ENCODE data around the gene KLRC1. TPM values are rescaled to one million over a fixed set of nuclear protein-coding genes. Genes with fewer than 3 reads are reported as not detected.

KLRC1 gene
- 10 to 100 TPM in 1 of 5 donors, 1 to 10 TPM in 3, not detected in 1; 1.2 to 11.3 (median 3.2) TPM for total RNA-seq
- polyA plus RNA-seq = 1 to 10 TPM in 1 of 3 donors, under 1 TPM in 2; 0.50 to 5.3 (median 0.58) TPM
- long read RNA-seq, donor 1 = 0 reads
- long read RNA-seq, donor 2, partial matches to known transcripts = 0 of 1 reads
- long read RNA-seq, donor 2, other reads (novel, unspliced or antisense) = 0 of 1 reads
- long read RNA-seq, donor 3 = 0 reads
- long read RNA-seq, donor 4 = 0 reads
- long read RNA-seq, donor 5 = 0 reads
- long read RNA-seq, donor 6 = 0 reads
- long read RNA-seq, donor 7, partial matches to known transcripts = 0 of 1 reads
- long read RNA-seq, donor 7, other reads (novel, unspliced or antisense) = 0 of 1 reads
- long read RNA-seq, donor 8 = 0 reads
- long read RNA-seq, donor 9 = 0 reads
- long read RNA-seq, donor 10 = 0 reads

DNA sequence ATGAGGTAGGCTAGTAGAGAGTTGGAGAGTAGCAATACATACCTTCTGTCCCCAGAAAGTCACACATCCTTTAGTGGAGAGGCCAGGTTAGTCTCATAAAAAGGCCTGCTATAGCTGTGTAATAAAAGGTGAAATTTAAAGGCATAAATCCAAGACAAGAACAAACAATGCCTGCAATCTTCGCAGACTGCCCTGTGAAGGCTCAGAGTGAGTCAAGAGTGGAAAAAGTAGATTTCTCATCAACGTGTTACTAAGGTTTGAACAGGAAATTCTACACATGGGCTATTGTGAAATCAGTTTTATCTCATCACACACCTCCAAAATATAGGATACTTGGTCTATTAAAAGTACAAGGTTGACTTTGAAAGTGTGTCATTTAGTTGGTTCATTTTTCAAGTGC is at the start of gene KLRC1:
KLRC1 (minus strand) TSS at position 222 of the 400 bp plus-strand sequence. CDS start 2,221 bp downstream, outside the sequence.
- H3K9me3 ChIP-seq = peaks cover 0 to 26% (median 17%) of the 10 kb centered on the region in 4 donors
- WGBS, 5 donors = 45 to 55% (median 50%) methylated on average over 2 of the region's 2 CpGs
- no peak for DNase-seq
- no peaks in the 10 kb centered on the region for H3K27me3 ChIP-seq
- H3K4me3 ChIP-seq = no peak within 1 kb of the TSS
- H3K36me3 ChIP-seq = no peaks in the 10 kb centered on the region
- no peaks in the 10 kb centered on the region for H3K4me1 ChIP-seq
- intact Hi-C loops (cut with DNase I; ENCODE audit: low total_unique reads) = no loop called here
- H3K27ac ChIP-seq = no peak within 1 kb of the TSS
- TF ChIP-seq, protein P1, sequence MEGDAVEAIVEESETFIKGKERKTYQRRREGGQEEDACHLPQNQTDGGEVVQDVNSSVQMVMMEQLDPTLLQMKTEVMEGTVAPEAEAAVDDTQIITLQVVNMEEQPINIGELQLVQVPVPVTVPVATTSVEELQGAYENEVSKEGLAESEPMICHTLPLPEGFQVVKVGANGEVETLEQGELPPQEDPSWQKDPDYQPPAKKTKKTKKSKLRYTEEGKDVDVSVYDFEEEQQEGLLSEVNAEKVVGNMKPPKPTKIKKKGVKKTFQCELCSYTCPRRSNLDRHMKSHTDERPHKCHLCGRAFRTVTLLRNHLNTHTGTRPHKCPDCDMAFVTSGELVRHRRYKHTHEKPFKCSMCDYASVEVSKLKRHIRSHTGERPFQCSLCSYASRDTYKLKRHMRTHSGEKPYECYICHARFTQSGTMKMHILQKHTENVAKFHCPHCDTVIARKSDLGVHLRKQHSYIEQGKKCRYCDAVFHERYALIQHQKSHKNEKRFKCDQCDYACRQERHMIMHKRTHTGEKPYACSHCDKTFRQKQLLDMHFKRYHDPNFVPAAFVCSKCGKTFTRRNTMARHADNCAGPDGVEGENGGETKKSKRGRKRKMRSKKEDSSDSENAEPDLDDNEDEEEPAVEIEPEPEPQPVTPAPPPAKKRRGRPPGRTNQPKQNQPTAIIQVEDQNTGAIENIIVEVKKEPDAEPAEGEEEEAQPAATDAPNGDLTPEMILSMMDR (IDR thresholded peaks at IDR 0.05) = no peak
- TF ChIP-seq POLR2AphosphoS5 (IDR thresholded peaks at IDR 0.05) (no peak), POLR2A (IDR thresholded peaks at IDR 0.05) (no peak), EP300 (IDR thresholded peaks at IDR 0.05) (no peak)

DNA sequence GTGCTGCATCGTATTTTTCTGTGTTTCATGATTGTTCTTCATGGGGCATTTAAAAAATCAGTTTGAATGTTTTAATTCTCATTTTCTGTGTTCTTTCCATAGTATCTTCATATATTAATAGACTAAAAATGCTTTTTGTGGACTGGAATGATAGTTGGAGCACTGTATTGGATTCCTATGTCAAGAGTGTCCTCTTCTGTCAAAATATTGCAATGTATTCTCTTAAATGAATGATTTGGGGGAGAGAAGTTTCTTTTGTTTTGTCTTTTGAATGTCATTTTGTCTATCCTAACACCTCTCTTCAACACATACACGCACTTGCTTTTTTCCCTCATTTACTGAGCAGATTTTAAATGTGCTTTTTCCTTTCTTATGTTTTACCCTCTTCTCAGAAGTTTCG is 47.9 kb upstream of the KLRC1 start:
- intact Hi-C loops (cut with DNase I; ENCODE audit: low total_unique reads) = no loop called here
- no peaks in the 10 kb centered on the region for H3K27me3 ChIP-seq

DNA sequence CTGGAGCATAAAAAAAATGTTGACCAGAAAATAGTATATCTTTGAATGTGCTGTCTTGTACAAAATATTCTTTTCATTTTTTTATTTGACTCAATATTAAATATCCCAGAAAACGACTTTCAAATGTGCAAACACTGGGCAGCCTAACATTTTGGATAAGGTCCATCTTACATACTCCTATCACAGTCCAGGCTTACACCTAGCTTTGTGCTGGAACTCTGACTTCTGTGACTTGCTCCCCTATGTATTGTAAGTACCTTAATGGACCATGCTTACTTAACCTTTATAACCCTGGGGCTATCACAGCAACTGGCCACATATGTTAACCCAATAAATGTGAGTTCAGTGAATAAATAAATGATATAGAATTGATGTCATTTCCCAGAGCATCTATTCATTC is 44.9 kb upstream of the KLRC1 start:
- no peaks in the 10 kb centered on the region for H3K4me1 ChIP-seq
- DNase-seq = no peak
- no peak overlapping the region for H3K4me3 ChIP-seq
- H3K36me3 ChIP-seq = no peaks in the 10 kb centered on the region
- no peaks in the 10 kb centered on the region for H3K27me3 ChIP-seq
- 7 to 30% (median 18%) methylated on average over 1 of the region's 1 CpG for WGBS, 5 donors
- TF ChIP-seq, protein P1 (IDR thresholded peaks at IDR 0.05) = no peak
- TF ChIP-seq EP300 (IDR thresholded peaks at IDR 0.05) = no peak
- no peak for TF ChIP-seq POLR2A (IDR thresholded peaks at IDR 0.05)
- TF ChIP-seq POLR2AphosphoS5 (IDR thresholded peaks at IDR 0.05) = no peak
- no peaks in the 10 kb centered on the region for H3K9me3 ChIP-seq
- intact Hi-C loops (cut with DNase I; ENCODE audit: low total_unique reads) = no loop called here
- H3K27ac ChIP-seq = no peak overlapping the region

More for the DNA sequence above, 47.9 kb upstream of the KLRC1 start:
- H3K36me3 ChIP-seq = no peaks in the 10 kb centered on the region
- H3K9me3 ChIP-seq = no peaks in the 10 kb centered on the region
- no peak overlapping the region for H3K27ac ChIP-seq
- no peak for TF ChIP-seq POLR2A (IDR thresholded peaks at IDR 0.05)
- TF ChIP-seq, protein P1 (IDR thresholded peaks at IDR 0.05) = no peak
- no peak for TF ChIP-seq POLR2AphosphoS5 (IDR thresholded peaks at IDR 0.05)
- no peak for TF ChIP-seq EP300 (IDR thresholded peaks at IDR 0.05)
- no peak for DNase-seq
- H3K4me1 ChIP-seq = no peaks in the 10 kb centered on the region
- H3K4me3 ChIP-seq = no peak overlapping the region
- 34 to 56% (median 39%) methylated on average over 3 of the region's 3 CpGs for WGBS, 5 donors

DNA sequence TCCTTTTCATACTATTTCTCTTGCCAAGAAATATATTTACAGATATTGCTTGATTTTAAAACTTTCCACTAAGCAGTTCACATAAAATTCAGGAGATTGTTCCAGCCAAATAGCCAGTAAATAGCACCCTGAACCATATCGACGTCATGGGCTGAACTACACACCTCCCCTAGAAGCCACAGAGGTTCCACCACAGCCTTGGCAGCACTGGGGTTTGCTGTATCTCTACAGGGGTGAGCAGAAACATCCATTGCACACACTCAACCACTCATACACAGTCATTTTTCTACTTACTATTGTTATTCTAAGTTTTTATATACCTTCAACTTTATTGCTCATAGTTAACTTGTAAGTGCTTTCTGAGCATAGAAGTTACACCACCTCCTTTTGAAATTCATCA is 44.4 kb upstream of the KLRC1 start:
- no peaks in the 10 kb centered on the region for H3K4me1 ChIP-seq
- no peak overlapping the region for H3K4me3 ChIP-seq
- WGBS, 5 donors = 31 to 65% (median 46%) methylated on average over 2 of the region's 2 CpGs
- H3K9me3 ChIP-seq = no peaks in the 10 kb centered on the region
- peak in 1 of 2 donors; percentile 25 for DNase-seq
- no peaks in the 10 kb centered on the region for H3K36me3 ChIP-seq
- intact Hi-C loops (cut with DNase I; ENCODE audit: low total_unique reads) = no loop called here
- no peaks in the 10 kb centered on the region for H3K27me3 ChIP-seq
- H3K27ac ChIP-seq = no peak overlapping the region
- TF ChIP-seq POLR2AphosphoS5 (IDR thresholded peaks at IDR 0.05) (no peak), POLR2A (IDR thresholded peaks at IDR 0.05) (no peak), EP300 (IDR thresholded peaks at IDR 0.05) (no peak)
- TF ChIP-seq, protein P1 (IDR thresholded peaks at IDR 0.05) = no peak

All from stomach (tissue), 19 donors.